Nephron (organoid): ENCODE results near the gene CHAC1.
"Not testable (repeated sequence)": the region's sequence is repeated elsewhere in the genome, so short reads cannot be mapped to it uniquely, and the experiment has no call there.

ENCODE experiments used
- H3K27ac Mint-ChIP-seq, 3 experiments: 2 replicates each; pipeline ENCODE4 v1.8.0; 2020; ENCODE audit warnings: mixed read lengths in 3 of 3, mild to moderate bottlenecking in 2 of 3, moderate library complexity in 1 of 3
- H3K27me3 Mint-ChIP-seq: 2 replicates; pipeline ENCODE4 v1.8.0; 2021; ENCODE audit warnings: low read depth, mild to moderate bottlenecking, moderate library complexity, mixed read lengths
- H3K36me3 Mint-ChIP-seq: 2 replicates; pipeline ENCODE4 v1.8.0; 2020; ENCODE audit warnings: low read depth, mixed read lengths
- H3K4me1 Mint-ChIP-seq: 2 replicates; pipeline ENCODE4 v1.8.0; 2020; ENCODE audit warnings: mixed read lengths
- H3K4me3 Mint-ChIP-seq, 3 experiments: 2 replicates each; pipeline ENCODE4 v1.8.0; 2020; ENCODE audit warnings: mild to moderate bottlenecking in 3 of 3, mixed read lengths in 3 of 3, moderate library complexity in 2 of 3
- H3K9me3 Mint-ChIP-seq: 2 replicates; pipeline ENCODE4 v1.8.0; 2020; ENCODE audit warnings: mixed read lengths
- CTCF ChIP-seq, 3 experiments: fragments of 200-600 bp; sonication (generic); IDR thresholded peaks; one replicate each; pipeline ENCODE4 v1.5.0; 2021; ENCODE audit warnings: antibody characterized with exemption in 3 of 3; ENCODE audit not compliant: unreplicated experiment in 3 of 3

CHAC1 gene

GRCh38 chr15:40951764-40952163, 1.5 kb upstream of the CHAC1 start:
- no peaks in the 10 kb centered on the region for H3K36me3 Mint-ChIP-seq
- no peak for TF ChIP-seq CTCF (IDR thresholded peaks at IDR 0.05; ENCODE audit: unreplicated experiment in 3 of 3)
- peak overlapping the region; percentile 73 to 94 (median 92) for H3K4me3 Mint-ChIP-seq
- H3K27me3 Mint-ChIP-seq = peaks cover 41% of the 10 kb centered on the region
- no peak overlapping the region for H3K27ac Mint-ChIP-seq
- no peaks in the 10 kb centered on the region for H3K9me3 Mint-ChIP-seq
- peaks cover 18% of the 10 kb centered on the region for H3K4me1 Mint-ChIP-seq

- Mint-ChIP-seq H3K4me3 (peak overlapping the region; percentile 92 to 94 (median 94)), H3K36me3 (no peaks in the 10 kb centered on the region), H3K4me1 (peaks cover 18% of the 10 kb centered on the region), H3K27me3 (peaks cover 39% of the 10 kb centered on the region), H3K27ac (no peak overlapping the region), H3K9me3 (no peaks in the 10 kb centered on the region)
- no peak for TF ChIP-seq CTCF (IDR thresholded peaks at IDR 0.05; ENCODE audit: unreplicated experiment in 3 of 3)
These were observed 870 bp upstream of the CHAC1 start for GRCh38 chr15:40952301-40952900.

GRCh38 chr15:40953713-40954074, 423 bp downstream of the CHAC1 start:
- Mint-ChIP-seq H3K27ac (peak overlapping the region in 2 of 3 experiments; percentile 35 to 63), H3K4me1 (peaks cover 31% of the 10 kb centered on the region), H3K4me3 (peak overlapping the region; percentile 92 to 94 (median 94)), H3K27me3 (peaks cover 39% of the 10 kb centered on the region), H3K36me3 (no peaks in the 10 kb centered on the region), H3K9me3 (no peaks in the 10 kb centered on the region)
- TF ChIP-seq CTCF (IDR thresholded peaks at IDR 0.05; ENCODE audit: unreplicated experiment in 3 of 3) = no peak

DNA sequence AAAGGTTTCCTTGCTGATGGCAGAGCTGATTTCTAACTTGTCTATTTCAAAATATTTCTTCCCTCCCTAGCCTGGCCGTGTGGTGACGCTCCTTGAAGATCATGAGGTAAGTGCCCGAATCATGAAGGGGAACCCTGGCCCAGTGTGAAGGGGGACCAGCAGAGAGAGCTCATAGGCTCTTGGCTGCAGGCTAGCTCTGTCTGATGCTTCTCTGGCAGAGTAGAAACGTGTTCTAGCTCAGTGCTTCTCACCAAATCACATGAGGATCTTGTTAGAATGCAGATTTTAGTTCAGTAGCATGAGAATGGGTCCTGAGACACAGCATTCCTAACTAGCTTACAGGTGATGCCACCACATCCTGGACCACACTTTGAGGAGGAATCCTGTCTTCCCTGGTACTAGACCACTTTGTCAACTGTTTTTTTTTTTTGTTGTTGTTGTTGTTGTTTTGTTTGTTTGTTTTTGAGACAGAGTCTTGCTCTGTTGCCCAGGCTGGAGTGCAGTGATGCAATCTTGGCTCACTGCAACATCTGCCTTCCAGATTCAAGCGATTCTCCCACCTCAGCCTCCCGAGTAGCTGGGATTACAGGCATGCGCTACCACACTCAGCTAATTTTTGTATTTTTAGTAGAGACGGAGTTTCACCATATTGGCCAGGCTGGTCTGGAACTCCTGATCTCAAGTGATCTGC, 1.0 kb downstream of the CHAC1 start:
- not testable (repeated sequence) for H3K36me3 Mint-ChIP-seq, H3K9me3 Mint-ChIP-seq
- Mint-ChIP-seq H3K4me3 (peak overlapping the region; percentile 92 to 94 (median 94)), H3K4me1 (peaks cover 36% of the 10 kb centered on the region), H3K27me3 (peaks cover 33% of the 10 kb centered on the region), H3K27ac (peak overlapping the region in 2 of 3 experiments; percentile 35 to 63)

DNA sequence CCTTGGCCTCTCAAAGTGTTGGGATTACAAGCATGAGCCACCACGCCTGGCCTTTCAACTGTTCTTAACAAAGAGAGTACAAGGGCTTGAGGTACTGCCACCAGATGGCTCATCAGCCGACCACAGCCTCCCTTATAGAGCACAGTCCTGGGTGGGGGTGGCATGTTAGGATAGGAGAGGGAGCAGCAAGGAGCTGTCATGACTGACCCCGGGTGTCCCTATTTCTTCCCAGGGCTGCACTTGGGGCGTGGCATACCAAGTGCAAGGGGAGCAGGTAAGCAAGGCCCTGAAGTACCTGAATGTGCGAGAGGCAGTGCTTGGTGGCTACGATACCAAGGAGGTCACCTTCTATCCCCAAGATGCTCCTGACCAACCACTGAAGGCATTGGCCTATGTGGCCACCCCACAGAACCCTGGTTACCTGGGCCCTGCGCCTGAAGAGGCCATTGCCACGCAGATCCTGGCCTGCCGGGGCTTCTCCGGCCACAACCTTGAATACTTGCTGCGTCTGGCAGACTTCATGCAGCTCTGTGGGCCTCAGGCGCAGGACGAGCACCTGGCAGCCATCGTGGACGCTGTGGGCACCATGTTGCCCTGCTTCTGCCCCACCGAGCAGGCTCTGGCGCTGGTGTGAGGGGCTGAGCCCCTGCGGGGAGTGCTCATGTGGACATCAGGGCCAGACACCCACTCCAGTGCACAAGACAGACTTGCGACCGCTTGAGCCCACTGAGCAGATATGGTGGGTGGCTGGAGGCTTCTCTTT, 2.1 kb downstream of the CHAC1 start:
- no peak for TF ChIP-seq CTCF (IDR thresholded peaks at IDR 0.05; ENCODE audit: unreplicated experiment in 3 of 3)
- Mint-ChIP-seq H3K36me3 (no peaks in the 10 kb centered on the region), H3K4me1 (peaks cover 46% of the 10 kb centered on the region), H3K9me3 (no peaks in the 10 kb centered on the region), H3K27me3 (peaks cover 31% of the 10 kb centered on the region), H3K4me3 (peak overlapping the region; percentile 92 to 94 (median 94)), H3K27ac (no peak overlapping the region)

DNA sequence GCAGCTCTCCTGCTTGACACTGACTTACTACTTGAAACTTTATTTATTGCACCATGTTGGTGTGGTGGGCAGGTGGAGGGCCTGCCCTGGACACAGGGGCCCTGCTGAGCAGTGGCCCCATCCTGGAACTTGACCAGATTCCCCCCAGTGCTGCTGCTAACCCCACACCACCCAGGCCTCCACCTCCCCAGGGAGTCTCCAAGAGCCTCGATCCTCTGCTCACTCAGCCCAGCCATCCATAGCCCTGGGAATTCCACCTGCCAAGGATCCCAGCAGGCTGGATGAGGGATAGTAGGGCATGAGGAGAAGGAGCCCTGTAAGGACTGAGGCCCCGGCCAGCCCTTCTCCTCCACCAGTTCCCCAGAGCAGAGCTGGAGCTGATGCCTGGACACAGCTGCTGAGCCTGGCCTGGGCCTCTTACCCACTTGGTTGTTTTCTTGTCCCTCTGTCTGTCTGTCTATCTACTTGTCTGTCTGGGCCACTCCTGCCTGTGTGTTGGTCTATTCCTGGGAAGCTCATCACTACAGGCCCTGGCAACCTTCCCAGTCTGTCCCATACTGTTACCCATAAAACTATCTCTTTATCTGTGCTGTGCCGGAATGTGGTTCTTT, 2.8 kb downstream of the CHAC1 start:
- Mint-ChIP-seq H3K36me3 (no peaks in the 10 kb centered on the region), H3K27me3 (peaks cover 31% of the 10 kb centered on the region), H3K4me1 (peaks cover 47% of the 10 kb centered on the region), H3K27ac (peak overlapping the region in 1 of 3 experiments; percentile 9), H3K4me3 (peak overlapping the region; percentile 19 to 68 (median 22)), H3K9me3 (no peaks in the 10 kb centered on the region)
- no peak for TF ChIP-seq CTCF (IDR thresholded peaks at IDR 0.05; ENCODE audit: unreplicated experiment in 3 of 3)
